ENCODE data around the gene BAIAP3.

GRCh38 chr16:1287982-1288670 lies 45.3 kb upstream of the BAIAP3 start:
- TF ChIP-seq CTCF (IDR thresholded peaks at IDR 0.05; ENCODE audit: insufficient read depth, low read length) (no peak), POLR2AphosphoS5 (IDR thresholded peaks at IDR 0.05; ENCODE audit: low read depth) (no peak), REST (IDR thresholded peaks at IDR 0.05; ENCODE audit: insufficient replicate concordance, low read depth) (no peak), GABPA (IDR thresholded peaks at IDR 0.05; ENCODE audit: low read depth) (no peak), SPI1 (IDR thresholded peaks at IDR 0.05; ENCODE audit: borderline replicate concordance, low read depth) (no peak)

All from HL-60 (cell line).